Central memory CD4-positive, alpha-beta T cell (primary cell): ENCODE data around the gene SH3RF3.
"Not testable (repeated sequence)": the region's sequence is repeated elsewhere in the genome, so short reads cannot be mapped to it uniquely, and the experiment has no call there.

ENCODE experiments used
- DNase-seq: peaks from one replicate; pipeline ENCODE4 v3.0.0; 2022

SH3RF3 gene

GRCh38 chr2:109532728-109533076 lies 403.7 kb downstream of the SH3RF3 start:
- no peak for DNase-seq

DNA sequence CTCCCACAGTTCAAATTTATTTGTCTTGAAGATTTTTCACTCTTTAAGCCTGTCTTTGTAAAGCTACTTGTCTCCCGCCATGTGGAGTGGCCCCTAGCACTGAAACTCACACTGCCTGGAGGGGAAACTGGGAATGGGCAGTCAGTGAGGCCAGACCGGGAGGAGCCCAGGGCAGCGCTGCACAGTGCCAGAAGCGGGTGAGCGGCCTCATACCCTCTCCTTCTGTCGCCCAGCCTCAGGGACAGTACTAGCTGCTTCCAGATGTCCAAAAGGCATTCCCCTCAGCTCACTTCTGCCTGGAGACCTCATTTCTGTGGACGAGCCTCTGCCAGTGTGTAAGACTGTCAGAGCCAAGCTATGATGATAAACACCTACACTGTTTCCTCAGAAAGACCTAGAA lies 404.8 kb downstream of the SH3RF3 start:
- no peak for DNase-seq

GRCh38 chr2:109535217-109535946 lies 406.4 kb downstream of the SH3RF3 start:
- DNase-seq = no peak

- not testable (repeated sequence) for DNase-seq
Measured at GRCh38 chr2:109536556-109536955, 407.6 kb downstream of the SH3RF3 start.

GRCh38 chr2:109537565-109538222 lies 408.7 kb downstream of the SH3RF3 start:
- DNase-seq = no peak

GRCh38 chr2:109538546-109538945 lies 409.5 kb downstream of the SH3RF3 start:
- no peak for DNase-seq

DNA sequence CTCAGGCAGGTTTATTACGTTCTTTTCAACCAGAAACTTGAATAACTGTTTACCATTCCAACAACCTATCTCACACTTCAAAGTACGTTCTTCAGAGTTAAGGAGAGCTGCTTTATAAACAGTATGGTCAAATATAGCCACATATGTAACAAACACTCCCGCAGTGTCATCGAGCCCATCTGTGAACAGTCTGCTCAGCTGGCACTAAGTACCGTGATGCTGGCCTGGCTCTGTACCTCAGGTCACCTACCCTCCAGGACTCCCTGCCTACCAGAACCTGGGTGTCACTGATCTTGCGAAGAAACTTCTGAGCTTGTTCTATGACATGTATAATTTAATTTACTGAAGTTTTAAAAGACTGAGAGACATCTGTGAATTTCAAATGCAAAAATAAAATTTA lies 413.4 kb downstream of the SH3RF3 start:
- no peak for DNase-seq

- DNase-seq = peak; percentile 18
Measured at GRCh38 chr2:109545828-109546713, 417.1 kb downstream of the SH3RF3 start.

GRCh38 chr2:109547280-109547679 lies 418.3 kb downstream of the SH3RF3 start:
- DNase-seq = no peak

GRCh38 chr2:109549016-109549590 lies 420.1 kb downstream of the SH3RF3 start:
- DNase-seq = no peak
